ENCODE measurements around the gene SH3D21.

DNA sequence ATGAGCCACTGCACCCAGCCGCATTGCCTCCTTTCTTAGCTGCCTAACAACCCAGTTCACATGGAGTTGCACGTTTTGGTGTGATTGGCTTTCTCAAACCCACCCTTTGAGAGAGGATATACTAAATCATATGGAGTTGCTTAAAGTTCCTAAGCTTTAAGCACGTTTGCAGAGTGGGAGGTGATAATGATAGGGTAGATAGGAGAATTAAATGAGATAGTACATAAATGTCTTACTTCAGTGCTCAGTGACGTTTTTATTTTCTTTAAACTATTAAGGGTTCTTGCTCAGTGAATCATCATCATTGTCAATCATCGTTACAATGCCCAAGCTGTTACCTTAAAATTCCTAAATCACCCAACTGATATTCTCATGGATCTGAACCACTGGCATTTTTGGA lies 2.9 kb upstream of the SH3D21 start:
- TF ChIP-seq EZH2 (IDR thresholded peaks at IDR 0.05; ENCODE audit: borderline replicate concordance, low read depth, low read length, severe bottlenecking) = no peak
- TF ChIP-seq, protein P1, sequence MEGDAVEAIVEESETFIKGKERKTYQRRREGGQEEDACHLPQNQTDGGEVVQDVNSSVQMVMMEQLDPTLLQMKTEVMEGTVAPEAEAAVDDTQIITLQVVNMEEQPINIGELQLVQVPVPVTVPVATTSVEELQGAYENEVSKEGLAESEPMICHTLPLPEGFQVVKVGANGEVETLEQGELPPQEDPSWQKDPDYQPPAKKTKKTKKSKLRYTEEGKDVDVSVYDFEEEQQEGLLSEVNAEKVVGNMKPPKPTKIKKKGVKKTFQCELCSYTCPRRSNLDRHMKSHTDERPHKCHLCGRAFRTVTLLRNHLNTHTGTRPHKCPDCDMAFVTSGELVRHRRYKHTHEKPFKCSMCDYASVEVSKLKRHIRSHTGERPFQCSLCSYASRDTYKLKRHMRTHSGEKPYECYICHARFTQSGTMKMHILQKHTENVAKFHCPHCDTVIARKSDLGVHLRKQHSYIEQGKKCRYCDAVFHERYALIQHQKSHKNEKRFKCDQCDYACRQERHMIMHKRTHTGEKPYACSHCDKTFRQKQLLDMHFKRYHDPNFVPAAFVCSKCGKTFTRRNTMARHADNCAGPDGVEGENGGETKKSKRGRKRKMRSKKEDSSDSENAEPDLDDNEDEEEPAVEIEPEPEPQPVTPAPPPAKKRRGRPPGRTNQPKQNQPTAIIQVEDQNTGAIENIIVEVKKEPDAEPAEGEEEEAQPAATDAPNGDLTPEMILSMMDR (IDR thresholded peaks at IDR 0.05; ENCODE audit: borderline replicate concordance, extremely low read depth, low read length, poor library complexity, severe bottlenecking) = no peak
